Activated CD4-positive, alpha-beta T cell treated with anti-CD3 and anti-CD28 coated beads for 4 hours (primary cell): ENCODE data around the gene IDH1.

Experiments
- DNase-seq, 2 donors: peaks; one replicate each; pipeline ENCODE4 v3.0.0-alpha.2; 2020

Gene IDH1

GRCh38 chr2:208208335-208209085 is 46.4 kb downstream of the IDH1 start:
- no peak for DNase-seq

- no peak for DNase-seq
Observed at GRCh38 chr2:208207769-208208168, 47.1 kb downstream of the IDH1 start.

- no peak for DNase-seq
Observed at GRCh38 chr2:208204166-208204565, 50.7 kb downstream of the IDH1 start.

- DNase-seq = no peak
Observed at GRCh38 chr2:208195531-208195930, 59.3 kb downstream of the IDH1 start.

- DNase-seq = no peak
Observed at GRCh38 chr2:208192611-208193236, 62.1 kb downstream of the IDH1 start.

GRCh38 chr2:208189810-208190503 is 64.9 kb downstream of the IDH1 start, which contains the start of gene C2orf80:
C2orf80 (minus strand) TSS chr2:208190030; CDS start chr2:208186986, 3,044 bp downstream.
- DNase-seq = no peak

GRCh38 chr2:208189069-208189809 is 65.6 kb downstream of the IDH1 start:
- DNase-seq = no peak

- DNase-seq = no peak
Observed at GRCh38 chr2:208186893-208187292, 68.0 kb downstream of the IDH1 start.

GRCh38 chr2:208186465-208186864 is 68.4 kb downstream of the IDH1 start:
- DNase-seq = no peak
